GM03348 (cell line): ENCODE results near the gene CACNB4.
"Not testable (repeated sequence)": the region's sequence is repeated elsewhere in the genome, so short reads cannot be mapped to it uniquely, and the experiment has no call there.

ENCODE experiments used
- DNase-seq: peaks from one replicate; pipeline ENCODE4 v3.0.0; 2012; ENCODE audit warnings: low spot score

Gene CACNB4

DNA sequence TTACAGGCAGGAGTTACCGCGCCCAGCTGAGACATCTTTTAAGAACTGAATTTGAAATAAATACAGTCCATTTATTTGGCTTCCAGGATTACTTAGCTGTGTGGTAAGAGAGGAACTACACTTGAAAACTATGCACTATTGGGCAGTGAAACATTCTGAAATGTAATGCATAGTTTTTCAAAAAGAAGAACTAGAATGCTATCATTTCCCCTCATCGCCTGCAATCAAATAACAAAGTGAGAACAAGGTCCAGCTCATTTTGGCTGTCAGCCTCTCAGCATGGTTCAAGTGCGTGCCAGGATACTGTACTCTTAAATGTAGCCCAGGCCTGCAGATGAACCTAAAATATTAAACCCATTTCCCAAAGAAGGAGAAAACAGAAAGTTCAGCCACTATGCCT lies 194.0 kb downstream of the CACNB4 start:
- DNase-seq = no peak

DNA sequence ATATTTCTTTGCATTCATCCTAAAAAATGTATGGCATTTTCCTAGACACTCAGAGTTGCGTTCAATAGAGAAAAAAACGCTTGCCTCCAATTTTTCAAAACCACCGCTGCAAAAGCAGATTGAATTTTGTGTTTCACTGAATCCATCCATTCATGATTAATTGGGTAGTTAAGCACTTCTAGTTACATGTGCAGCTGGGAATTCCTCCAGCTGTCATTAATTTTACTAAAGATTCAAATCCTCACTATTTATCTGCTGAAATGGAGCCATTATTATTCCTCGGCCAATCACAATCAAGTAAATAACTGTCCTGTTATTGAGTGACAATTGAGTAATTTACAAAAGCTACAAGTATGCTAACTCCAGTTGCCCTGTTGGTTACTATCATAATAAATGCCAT lies 194.8 kb downstream of the CACNB4 start:
- DNase-seq = no peak

DNA sequence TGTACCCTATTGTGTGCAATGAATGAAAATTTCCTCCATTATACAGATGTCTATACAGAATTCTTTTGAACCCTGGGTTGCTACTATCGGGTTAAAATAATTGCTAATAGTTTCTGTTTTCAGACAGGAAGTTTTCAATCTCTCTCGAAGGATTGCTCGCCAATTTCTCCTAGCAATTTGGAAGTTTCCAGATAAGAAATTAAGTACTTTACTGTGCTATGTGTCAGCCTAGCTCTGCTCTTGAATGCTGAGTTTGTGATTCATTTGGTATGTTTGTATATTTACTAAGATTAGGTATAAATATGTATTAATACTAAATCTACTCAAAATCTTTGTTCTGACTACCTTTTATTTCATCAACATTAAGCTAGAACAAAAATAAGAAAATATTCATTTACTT lies 196.0 kb downstream of the CACNB4 start:
- DNase-seq = no peak

DNA sequence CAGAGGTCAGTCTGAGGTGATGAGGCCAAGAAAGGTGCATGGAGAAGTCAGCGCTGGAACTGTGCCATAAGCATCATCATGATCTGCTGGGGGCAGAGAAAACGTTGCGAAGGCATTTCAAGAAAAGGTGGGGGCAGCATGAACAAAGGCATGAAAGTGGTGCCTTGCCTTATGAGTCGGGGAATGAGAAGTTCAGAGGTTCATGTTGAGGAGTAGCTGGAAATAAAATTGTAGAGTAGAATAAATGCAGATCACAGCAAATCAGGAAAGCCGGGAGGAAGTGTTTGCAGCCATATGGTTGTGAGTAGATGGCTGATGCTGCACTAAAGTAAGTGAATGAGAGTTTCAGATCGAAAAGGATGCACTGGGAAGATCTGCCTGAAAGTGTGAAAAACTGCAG lies 198.5 kb downstream of the CACNB4 start:
- no peak for DNase-seq

DNA sequence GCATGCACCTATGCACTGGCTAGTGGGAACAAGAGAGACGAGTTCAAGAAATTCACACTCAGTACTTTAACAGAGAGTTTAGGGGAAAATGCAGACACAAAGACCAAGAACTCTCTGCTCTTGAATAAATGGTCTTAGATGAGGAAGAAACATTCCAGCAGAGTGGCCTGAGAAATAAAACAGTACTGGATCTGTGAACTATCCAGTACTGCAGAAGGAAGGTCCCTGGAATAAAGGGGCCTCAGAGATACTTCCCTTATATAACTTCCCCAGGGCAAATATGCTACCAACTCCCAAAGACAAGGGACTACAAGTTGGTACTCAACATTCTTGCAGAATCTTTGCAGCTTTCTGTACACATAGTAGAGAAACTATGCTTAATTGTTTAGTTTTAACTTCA lies 199.7 kb downstream of the CACNB4 start:
- no peak for DNase-seq

DNA sequence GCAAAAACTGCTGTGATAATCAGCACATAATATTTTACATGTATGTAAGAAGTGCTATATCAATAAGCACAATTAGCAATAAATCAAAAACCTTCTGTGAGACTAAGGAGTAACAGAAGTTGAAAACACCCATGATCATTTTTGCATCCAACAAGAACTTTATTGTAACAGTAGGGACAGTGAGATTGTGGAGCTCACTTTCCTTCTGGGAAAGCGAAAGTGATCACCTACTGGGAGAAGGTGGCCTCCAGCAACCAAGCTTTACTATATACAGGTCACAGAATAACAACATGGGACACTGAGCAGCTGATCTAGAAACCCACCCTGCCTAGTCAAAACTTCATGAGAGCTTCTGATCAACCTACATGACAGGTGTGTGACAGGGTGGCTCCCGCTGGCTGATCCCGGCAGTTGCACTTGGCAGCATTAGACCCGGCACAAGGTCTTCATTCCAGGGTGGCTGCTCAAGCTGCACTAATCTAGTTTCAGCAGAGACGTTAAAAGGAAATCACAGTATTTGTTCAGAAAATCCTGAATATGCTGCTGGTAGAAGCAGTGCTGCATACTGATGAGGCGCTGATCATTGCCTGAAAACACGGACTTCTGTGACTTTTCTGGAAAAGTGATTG lies 207.2 kb downstream of the CACNB4 start:
- no peak for DNase-seq

DNA sequence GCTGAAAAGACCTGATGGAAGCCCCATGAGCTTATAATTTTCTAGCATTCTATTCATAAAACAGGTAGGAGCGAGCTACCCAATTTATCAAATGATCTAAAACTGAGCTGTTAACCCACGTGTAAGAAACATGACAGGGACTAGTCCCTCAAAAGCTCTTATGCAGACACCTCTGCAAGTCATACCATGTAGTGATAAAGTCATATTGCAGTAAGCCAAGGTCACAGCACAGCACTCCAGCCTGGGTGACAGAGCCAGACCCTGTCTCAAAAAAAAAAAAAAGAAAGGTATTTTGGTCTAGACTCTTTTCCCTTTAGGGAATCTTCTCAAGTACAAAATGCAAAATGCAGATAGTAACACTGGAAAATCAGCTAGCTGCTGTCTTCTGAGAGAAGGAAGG lies 211.7 kb downstream of the CACNB4 start:
- no peak for DNase-seq

DNA sequence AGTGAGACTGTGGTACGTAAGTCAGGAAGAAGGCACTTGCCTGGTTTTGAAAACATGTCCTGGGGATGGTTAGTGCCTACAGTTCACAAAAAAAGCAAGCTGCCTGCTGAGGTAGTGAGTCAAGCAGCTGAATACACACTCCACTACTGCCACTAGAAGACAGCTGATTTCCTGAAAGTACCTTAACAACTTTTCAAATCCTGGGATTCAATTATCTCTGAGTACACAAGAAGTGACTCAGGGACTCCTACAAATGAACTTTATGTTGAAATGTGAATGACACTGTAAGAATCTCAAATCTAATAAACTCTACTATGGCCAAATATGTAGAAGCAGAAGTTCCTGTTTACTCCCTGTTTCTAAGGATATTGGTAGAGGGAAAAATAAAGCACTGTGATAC lies 212.6 kb downstream of the CACNB4 start:
- no peak for DNase-seq

DNA sequence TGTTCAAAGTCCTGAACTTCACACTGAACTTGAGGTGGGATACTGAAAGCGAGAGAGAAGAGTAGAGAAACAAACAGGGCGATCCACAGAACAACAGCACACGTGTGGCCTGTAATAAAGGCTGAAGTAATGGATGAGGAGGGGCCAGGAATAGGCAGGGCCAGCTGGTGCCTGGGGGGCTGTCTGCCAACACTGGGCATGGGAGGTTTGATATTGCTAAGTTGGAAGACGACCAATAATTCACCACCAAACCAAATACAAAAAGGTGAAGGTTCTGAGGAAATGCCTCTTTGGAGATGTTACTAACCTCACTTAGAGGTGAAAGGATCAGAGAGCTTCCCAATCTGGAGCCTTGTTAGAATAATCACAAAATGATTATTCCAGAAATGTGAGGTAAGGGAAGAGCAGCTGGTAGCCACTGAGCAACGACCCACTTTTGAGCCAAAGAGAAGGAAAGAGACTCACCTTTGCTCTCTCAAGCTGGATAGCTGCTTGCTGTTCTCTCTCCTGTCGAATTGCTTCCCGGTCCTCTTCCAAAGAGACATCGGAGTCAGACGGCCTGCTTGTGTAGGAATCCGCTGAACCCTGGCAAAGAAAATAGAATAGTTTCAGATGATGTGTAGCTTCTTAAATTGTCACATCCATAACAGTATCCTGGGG lies 215.9 kb downstream of the CACNB4 start:
- no peak for DNase-seq

DNA sequence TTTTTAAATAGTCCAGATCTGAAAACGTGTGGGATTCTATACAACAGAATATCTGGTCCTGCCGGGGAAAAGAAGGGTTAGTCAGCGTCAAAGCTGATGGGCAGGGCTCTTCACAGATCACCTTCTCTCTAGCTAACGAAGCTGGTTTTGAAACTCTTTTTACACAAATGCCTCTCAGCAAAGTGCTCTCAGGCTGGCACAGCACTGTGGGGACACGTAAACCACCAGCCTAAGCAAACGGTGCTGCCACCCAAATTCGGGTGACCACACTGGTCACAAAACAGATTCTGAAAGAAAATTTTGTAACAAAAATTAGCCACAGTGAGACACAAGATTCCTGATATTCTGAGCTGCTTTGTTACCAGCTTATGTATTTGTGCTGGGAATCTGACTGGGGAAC lies 217.5 kb downstream of the CACNB4 start:
- no peak for DNase-seq

DNA sequence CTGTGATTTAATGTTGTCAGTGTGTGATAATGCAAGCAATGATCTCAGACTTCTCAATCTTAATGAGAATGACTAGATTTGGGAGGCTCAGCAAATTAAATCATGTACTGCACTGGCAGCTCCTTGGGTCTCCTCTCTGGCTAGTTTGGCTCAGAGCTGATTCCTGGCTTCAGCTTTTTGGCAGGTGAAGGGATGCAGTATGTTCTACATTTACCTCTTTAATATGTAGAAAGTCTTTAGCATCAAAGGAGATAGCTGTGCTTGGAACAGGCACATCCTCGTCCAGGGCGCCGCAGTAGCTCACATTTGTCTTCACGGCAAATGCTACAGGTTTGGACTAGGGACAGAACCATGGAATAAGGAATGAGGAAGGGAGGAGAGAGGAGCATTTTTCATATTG lies 218.3 kb downstream of the CACNB4 start:
- DNase-seq = no peak

DNA sequence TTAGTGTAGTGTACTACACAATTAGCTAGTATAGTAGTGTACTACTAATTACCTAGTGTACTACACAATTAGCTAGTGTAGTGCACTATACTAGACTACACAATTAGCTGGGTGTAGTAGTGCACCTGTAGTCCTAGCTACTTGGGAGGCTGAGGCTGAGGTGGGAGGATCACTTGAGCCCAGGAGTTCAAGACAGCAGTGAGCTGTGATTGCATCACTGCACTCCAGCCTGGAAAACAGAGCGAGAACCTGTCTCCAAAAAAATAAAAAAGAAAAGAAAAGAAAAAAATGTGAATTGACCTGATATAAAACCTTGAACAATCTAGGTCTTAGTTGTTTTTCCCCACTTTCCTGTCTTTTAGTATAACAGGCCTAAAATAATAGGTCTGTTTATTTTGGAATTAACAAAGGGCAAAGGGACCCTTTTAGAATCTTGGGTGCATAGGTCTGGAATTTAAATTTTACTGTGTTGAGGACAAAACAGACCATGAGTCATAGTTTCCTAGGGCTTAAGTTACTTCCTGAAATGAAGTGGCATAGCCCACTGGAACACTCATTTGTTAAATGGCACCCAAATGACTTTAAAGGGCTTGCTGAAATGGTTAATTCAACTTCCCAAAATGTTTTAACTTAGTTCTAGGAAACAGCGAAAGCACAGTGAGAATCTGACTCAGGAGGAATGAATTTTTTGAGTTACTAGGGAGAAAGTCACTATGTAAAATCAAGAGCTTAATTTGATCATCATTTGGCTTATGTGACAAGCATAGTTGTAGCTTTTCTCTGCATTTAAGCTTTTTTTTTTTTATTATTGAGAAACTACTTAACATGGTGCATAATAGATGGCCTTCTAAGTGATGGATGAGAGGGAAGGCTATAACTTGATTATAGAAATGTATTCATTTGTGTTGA lies 219.9 kb downstream of the CACNB4 start:
- DNase-seq = no peak

DNA sequence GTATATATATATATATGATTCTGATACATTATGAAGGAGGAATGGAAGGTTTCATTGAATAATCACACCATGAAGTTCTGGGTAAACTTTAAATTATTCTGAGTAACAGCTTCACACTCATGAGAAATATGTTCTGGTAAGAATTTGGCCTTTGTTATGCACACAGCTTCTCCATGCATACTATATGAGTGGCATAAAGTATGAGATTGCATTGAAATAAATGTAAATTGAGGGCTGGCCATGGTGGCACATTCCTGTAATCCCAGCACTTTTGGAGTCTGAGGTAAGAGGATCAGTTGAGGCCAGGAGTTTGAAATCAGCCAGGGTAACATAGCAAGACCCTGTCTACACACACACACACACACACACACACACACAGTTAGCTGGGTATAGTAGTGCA lies 220.6 kb downstream of the CACNB4 start:
- no peak for DNase-seq

DNA sequence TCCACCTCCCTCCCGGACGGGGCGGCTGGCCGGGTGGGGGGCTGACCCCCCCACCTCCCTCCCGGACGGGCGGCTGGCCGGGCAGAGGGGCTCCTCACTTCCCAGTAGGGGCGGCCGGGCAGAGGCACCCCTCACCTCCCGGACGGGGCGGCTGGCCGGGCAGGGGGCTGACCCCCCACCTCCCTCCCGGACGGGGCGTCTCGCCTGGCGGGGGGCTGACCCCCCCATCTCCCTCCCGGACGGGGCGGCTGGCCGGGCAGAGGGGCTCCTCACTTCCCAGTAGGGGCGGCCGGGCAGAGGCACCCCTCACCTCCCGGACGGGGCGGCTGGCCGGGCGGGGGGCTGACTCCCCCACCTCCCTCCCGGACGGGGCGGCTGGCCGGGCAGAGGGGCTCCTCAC lies 223.2 kb downstream of the CACNB4 start:
- DNase-seq = not testable (repeated sequence)

DNA sequence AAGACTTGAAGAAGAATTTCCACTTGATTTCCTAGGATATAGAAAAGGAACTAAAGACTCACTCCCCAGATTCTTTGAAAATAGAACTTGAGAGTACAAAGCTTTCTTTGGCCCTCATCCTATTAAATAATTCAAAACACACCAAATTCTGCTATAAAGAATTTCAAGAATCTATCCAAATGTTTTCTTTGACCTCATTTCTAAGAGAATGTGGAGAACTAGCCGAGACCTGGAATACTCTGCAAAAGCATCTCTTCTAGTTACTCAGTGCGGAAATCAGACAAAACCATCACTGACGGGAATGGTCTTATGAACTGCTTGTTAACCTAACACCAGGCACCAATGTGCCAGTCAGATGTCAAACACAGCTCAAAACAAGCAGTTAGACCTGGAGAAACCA lies 226.4 kb downstream of the CACNB4 start:
- no peak for DNase-seq

DNA sequence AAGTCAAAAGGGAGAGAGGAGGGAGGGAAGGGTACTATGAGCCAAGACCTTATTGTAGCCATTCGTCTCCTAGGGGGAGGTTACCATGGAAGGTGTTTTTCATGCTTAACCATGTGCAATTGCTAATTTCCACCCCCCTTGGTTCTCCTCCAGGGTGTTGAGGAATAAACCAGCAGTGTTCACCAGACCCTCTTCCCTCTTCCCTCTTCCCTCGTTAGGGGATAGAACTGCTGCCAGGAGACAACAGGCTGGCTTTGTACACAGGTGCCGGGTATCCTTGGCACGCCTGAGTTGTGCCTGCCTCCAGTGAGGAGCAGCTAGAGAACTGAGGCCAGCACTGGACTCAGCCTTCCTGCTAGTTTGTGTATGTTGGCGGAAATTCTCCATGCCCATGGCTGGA lies 229.6 kb downstream of the CACNB4 start:
- no peak for DNase-seq

DNA sequence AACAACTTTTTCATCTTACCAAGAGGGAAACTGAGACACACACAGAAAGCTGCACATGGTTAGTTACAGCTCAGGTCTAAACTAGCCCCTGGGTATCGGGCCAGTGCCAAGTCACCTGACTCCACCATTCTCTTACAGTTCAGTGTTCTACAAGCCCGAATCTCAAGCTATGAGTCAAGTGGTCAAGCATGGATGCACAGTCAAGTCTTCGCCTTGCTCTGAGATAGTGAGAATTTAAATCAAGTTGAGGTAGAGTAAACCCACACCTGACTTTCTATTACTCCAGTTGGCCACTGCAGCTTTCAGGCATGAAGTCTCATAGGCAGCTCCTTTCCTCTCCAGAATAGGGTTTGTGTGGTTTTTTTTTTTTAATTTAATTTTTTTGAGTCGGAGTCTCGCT lies 236.1 kb downstream of the CACNB4 start:
- no peak for DNase-seq

DNA sequence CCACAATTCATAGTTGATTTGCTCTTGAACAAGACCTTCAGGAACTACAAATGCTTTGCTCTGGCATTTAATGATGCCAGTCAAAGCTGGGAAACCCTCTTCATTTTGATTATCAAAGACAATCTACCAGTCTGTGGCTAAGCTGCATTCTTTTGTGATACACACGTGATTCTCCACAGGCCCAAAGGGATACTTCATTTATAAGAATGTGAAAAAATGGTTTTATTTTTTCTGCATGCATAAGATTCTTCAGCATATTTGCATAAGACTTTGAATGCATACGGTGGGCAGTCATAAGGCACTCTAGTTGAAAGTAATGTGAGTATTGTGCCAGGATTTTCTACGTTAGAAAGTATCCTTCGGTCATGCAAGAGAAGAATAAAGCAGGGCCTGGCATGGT lies 237.7 kb downstream of the CACNB4 start:
- no peak for DNase-seq

DNA sequence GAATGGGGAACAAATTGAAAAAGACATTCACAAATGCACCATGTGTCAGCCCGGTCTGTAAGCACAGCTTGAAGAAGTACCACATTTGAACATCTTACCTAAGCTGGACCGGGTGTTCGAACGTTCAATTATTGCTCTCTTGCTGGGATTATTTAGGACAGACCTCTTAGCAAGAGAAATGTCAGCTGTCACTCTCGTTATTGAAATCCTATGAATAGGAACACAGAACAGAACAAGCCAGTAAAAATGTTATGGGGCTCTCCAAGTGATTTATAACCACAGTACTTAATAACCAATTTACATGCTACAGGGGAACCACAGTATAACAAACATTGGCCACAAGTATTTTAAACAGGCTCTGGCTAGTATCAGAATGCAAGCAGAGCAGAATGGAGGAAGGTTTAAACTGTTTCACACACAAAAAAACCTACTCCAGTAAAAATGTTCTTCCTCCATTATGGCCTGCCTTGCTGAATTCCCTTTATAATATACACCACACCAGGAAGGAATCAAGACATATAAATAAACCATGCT lies 238.2 kb downstream of the CACNB4 start:
- DNase-seq = no peak

DNA sequence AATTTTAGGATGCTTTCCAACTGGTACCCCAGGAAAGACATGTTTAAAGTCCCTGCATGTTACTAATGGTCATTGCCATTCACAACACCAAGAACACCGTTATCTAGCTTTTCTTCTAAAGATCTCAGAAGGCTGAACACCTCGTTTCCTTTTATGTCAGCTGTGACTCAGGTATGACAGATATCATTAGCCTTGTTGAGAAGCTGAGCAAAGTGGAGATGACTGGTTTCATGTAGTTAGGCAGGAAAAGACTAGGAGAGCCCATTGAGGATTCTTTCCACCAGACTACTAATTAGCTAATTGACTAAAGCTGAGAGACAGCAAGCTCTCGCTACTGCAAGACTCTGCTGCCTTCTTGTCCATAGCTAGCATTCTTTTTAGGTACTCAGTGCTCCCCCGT lies 238.6 kb downstream of the CACNB4 start:
- DNase-seq = no peak

DNA sequence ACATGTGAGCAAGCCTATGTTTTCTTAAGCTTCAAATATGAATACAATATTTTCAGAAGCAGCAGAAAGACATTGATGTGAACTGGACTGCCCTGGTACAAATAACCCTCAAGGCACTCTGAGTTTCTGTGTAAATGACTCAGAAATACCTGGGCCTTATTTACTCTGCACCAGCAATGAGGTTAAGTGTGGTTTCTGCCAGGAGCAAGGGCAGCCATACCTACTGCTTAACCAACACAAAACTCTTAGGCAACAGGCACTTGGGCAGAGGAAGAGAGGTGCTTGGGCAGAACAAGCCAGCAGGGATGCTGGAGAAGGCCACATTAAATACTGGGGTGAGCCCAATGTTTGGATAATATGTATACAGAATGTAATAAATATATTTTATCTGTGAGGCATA lies 241.2 kb downstream of the CACNB4 start:
- no peak for DNase-seq

DNA sequence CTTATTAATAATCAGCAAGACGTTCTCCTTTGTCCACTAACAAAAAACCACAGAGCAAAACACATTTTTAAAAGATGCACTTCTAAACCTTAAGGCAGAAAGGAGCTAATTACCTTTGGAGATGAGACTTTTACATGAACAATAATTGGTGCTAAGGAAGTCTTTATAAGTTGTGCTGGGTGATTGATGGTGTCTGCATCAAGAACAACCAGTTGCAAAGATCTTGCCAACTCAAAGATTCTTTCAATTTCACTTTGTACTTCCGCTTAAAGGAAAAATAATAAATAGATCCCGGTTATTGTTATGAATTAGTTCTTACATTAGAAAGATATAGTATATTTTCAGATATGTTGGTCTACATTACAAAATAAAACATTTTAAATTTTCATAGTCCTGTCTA lies 243.7 kb downstream of the CACNB4 start:
- DNase-seq = no peak
